Skeletal muscle satellite cell (primary cell): ENCODE measurements around the gene GNA14.

ENCODE experiments used
- H3K27me3 ChIP-seq: 2 replicates; pipeline ENCODE4 v1.7.0; 2013; ENCODE audit warnings: low read length; ENCODE audit not compliant: control insufficient read depth, insufficient read depth
- H3K36me3 ChIP-seq: 2 replicates; pipeline ENCODE4 v1.7.0; 2013; ENCODE audit warnings: mild to moderate bottlenecking, control low read depth, low read length; ENCODE audit not compliant: insufficient read depth
- H3K4me1 ChIP-seq: 2 replicates; pipeline ENCODE4 v1.7.0; 2013; ENCODE audit warnings: low read length; ENCODE audit not compliant: control insufficient read depth, insufficient read depth
- H3K4me2 ChIP-seq: 2 replicates; pipeline ENCODE4 v1.7.0; 2013; ENCODE audit warnings: mild to moderate bottlenecking, low read length
- H3K4me3 ChIP-seq: 2 replicates; pipeline ENCODE4 v1.7.0; 2013; ENCODE audit warnings: low read length
- H3K9ac ChIP-seq: 2 replicates; pipeline ENCODE4 v1.7.0; 2013; ENCODE audit warnings: mild to moderate bottlenecking, low read depth, low read length, moderate library complexity
- H3K9me3 ChIP-seq: replicated peaks from 2 replicates; pipeline ENCODE4 v1.7.0; 2013; ENCODE audit warnings: mild to moderate bottlenecking, control low read depth, low read length

The GNA14 gene

GRCh38 chr9:77438653-77439052, 209.5 kb downstream of the GNA14 start:
- Histone ChIP-seq H3K9ac (no peak overlapping the region), H3K4me3 (no peak overlapping the region), H3K4me2 (no peak overlapping the region), H3K27me3 (no peaks in the 10 kb centered on the region), H3K4me1 (peaks cover 8% of the 10 kb centered on the region), H3K36me3 (no peaks in the 10 kb centered on the region), H3K9me3 (no peaks in the 10 kb centered on the region)

- Histone ChIP-seq H3K36me3 (no peaks in the 10 kb centered on the region), H3K27me3 (no peaks in the 10 kb centered on the region), H3K4me1 (peaks cover 8% of the 10 kb centered on the region), H3K4me3 (no peak overlapping the region), H3K9ac (no peak overlapping the region), H3K4me2 (no peak overlapping the region), H3K9me3 (no peaks in the 10 kb centered on the region)
These were observed 212.4 kb downstream of the GNA14 start for GRCh38 chr9:77435688-77436087.

- Histone ChIP-seq H3K36me3 (no peaks in the 10 kb centered on the region), H3K4me3 (no peak overlapping the region), H3K27me3 (no peaks in the 10 kb centered on the region), H3K4me1 (peaks cover 7% of the 10 kb centered on the region), H3K4me2 (no peak overlapping the region), H3K9ac (no peak overlapping the region), H3K9me3 (no peaks in the 10 kb centered on the region)
These were observed 212.8 kb downstream of the GNA14 start for GRCh38 chr9:77435277-77435676.

GRCh38 chr9:77433675-77434445, 214.3 kb downstream of the GNA14 start:
- no peaks in the 10 kb centered on the region for H3K4me1 ChIP-seq
- H3K4me2 ChIP-seq: no peak overlapping the region
- H3K27me3 ChIP-seq: no peaks in the 10 kb centered on the region
- no peak overlapping the region for H3K4me3 ChIP-seq
- H3K9me3 ChIP-seq: no peaks in the 10 kb centered on the region
- no peaks in the 10 kb centered on the region for H3K36me3 ChIP-seq
- no peak overlapping the region for H3K9ac ChIP-seq

- no peak overlapping the region for H3K4me3 ChIP-seq
- no peak overlapping the region for H3K9ac ChIP-seq
- no peaks in the 10 kb centered on the region for H3K4me1 ChIP-seq
- H3K4me2 ChIP-seq: no peak overlapping the region
- no peaks in the 10 kb centered on the region for H3K27me3 ChIP-seq
- H3K36me3 ChIP-seq: no peaks in the 10 kb centered on the region
- no peaks in the 10 kb centered on the region for H3K9me3 ChIP-seq
These were observed 216.1 kb downstream of the GNA14 start for GRCh38 chr9:77432053-77432452.

- Histone ChIP-seq H3K9me3 (no peaks in the 10 kb centered on the region), H3K36me3 (no peaks in the 10 kb centered on the region), H3K9ac (no peak overlapping the region), H3K27me3 (no peaks in the 10 kb centered on the region), H3K4me2 (no peak overlapping the region), H3K4me3 (no peak overlapping the region), H3K4me1 (peaks cover 5% of the 10 kb centered on the region)
These were observed 218.2 kb downstream of the GNA14 start for GRCh38 chr9:77429928-77430327.

GRCh38 chr9:77427256-77427927, 220.7 kb downstream of the GNA14 start:
- Histone ChIP-seq H3K27me3 (no peaks in the 10 kb centered on the region), H3K9ac (no peak overlapping the region), H3K4me2 (no peak overlapping the region), H3K9me3 (no peaks in the 10 kb centered on the region), H3K36me3 (no peaks in the 10 kb centered on the region), H3K4me1 (peaks cover 10% of the 10 kb centered on the region), H3K4me3 (no peak overlapping the region)

- H3K9ac ChIP-seq: no peak overlapping the region
- H3K27me3 ChIP-seq: no peaks in the 10 kb centered on the region
- H3K36me3 ChIP-seq: no peaks in the 10 kb centered on the region
- H3K4me2 ChIP-seq: no peak overlapping the region
- no peaks in the 10 kb centered on the region for H3K9me3 ChIP-seq
- H3K4me3 ChIP-seq: no peak overlapping the region
- peaks cover 10% of the 10 kb centered on the region for H3K4me1 ChIP-seq
These were observed 221.4 kb downstream of the GNA14 start for GRCh38 chr9:77426712-77427111.

- Histone ChIP-seq H3K9ac (no peak overlapping the region), H3K27me3 (no peaks in the 10 kb centered on the region), H3K4me3 (no peak overlapping the region), H3K36me3 (no peaks in the 10 kb centered on the region), H3K4me2 (no peak overlapping the region), H3K9me3 (no peaks in the 10 kb centered on the region), H3K4me1 (peaks cover 18% of the 10 kb centered on the region)
These were observed 223.1 kb downstream of the GNA14 start for GRCh38 chr9:77424993-77425392.

- no peak overlapping the region for H3K9ac ChIP-seq
- no peaks in the 10 kb centered on the region for H3K27me3 ChIP-seq
- H3K4me3 ChIP-seq: no peak overlapping the region
- H3K9me3 ChIP-seq: no peaks in the 10 kb centered on the region
- no peaks in the 10 kb centered on the region for H3K36me3 ChIP-seq
- no peak overlapping the region for H3K4me2 ChIP-seq
- peaks cover 18% of the 10 kb centered on the region for H3K4me1 ChIP-seq
These were observed 224.3 kb downstream of the GNA14 start for GRCh38 chr9:77423841-77424240.

- Histone ChIP-seq H3K4me1 (peaks cover 23% of the 10 kb centered on the region), H3K9me3 (no peaks in the 10 kb centered on the region), H3K4me2 (no peak overlapping the region), H3K27me3 (no peaks in the 10 kb centered on the region), H3K4me3 (no peak overlapping the region), H3K36me3 (no peaks in the 10 kb centered on the region), H3K9ac (no peak overlapping the region)
These were observed 225.2 kb downstream of the GNA14 start for GRCh38 chr9:77422969-77423368.
